SK-N-SH (cell line): ENCODE measurements around the gene HILPDA. TPM values are rescaled to one million over a fixed set of nuclear protein-coding genes. Genes with fewer than 3 reads are reported as not detected.

Source experiments
- CTCF ChIA-PET: fragments of 300-600, 350-600 bp; formaldehyde crosslinking; extraction: SDS; loops from one replicate; lab custom pipeline; 2021; lab: Yijun Ruan, JAX
- POLR2A ChIA-PET: fragments of 350-600 bp; sonication (Branson Sonifier 250); formaldehyde crosslinking; extraction: SDS; loops from one replicate; lab custom pipeline; 2020; ENCODE audit warnings: antibody characterized with exemption, inconsistent platforms; lab: Yijun Ruan, JAX
- DNase-seq: peaks from one replicate; pipeline ENCODE4 v3.0.0; 2012
- H2AFZ ChIP-seq: fragments of 200-600 bp; sonication (generic); 2 replicates; pipeline ENCODE4 v1.8.1; 2016; ENCODE audit warnings: antibody characterized with exemption, mild to moderate bottlenecking, low read depth
- H3F3A ChIP-seq: fragments of 200-600 bp; sonication (generic); replicated peaks from 2 replicates; pipeline ENCODE3; 2016; ENCODE audit warnings: antibody characterized with exemption, mild to moderate bottlenecking; ENCODE audit not compliant: insufficient read depth
- H3K27ac ChIP-seq, 2 experiments: fragments of 200-500 bp in 1 of 2; fragments of 200-600 bp in 1 of 2; sonication (Bioruptor generic) in 1 of 2; sonication (generic), shearing (Covaris generic) in 1 of 2; 2 replicates each; pipeline versions ENCODE4 v1.5.1 to v1.6.1; 2014 to 2016; ENCODE audit warnings: low read depth in 2 of 2, inconsistent platforms in 1 of 2, low read length in 1 of 2, mild to moderate bottlenecking in 1 of 2, mixed read lengths in 1 of 2
- H3K27me3 ChIP-seq: fragments of 200-600 bp; sonication (generic), shearing (Covaris generic); 2 replicates; pipeline ENCODE4 v1.6.1; 2016; ENCODE audit warnings: mixed run types; ENCODE audit not compliant: insufficient read depth
- H3K36me3 ChIP-seq, 2 experiments: fragments of 200-500 bp in 1 of 2; fragments of 200-600 bp in 1 of 2; sonication (Bioruptor generic) in 1 of 2; sonication (generic) in 1 of 2; replicated peaks in 1 of 2; 2 replicates each; pipeline versions ENCODE3 to v1.5.1; 2014 to 2016; ENCODE audit warnings: low read length in 1 of 2, mild to moderate bottlenecking in 1 of 2; ENCODE audit not compliant: insufficient read depth in 2 of 2, control insufficient read depth in 1 of 2
- H3K4me1 ChIP-seq, 2 experiments: fragments of 200-500 bp in 1 of 2; fragments of 200-600 bp in 1 of 2; sonication (Bioruptor generic) in 1 of 2; sonication (generic), shearing (Covaris generic) in 1 of 2; 2 replicates each; pipeline versions ENCODE4 v1.5.1 to v1.6.1; 2014 to 2016; ENCODE audit warnings: low read depth in 1 of 2, low read length in 1 of 2, mixed run types in 1 of 2; ENCODE audit not compliant: insufficient read depth in 2 of 2, control insufficient read depth in 1 of 2
- H3K4me2 ChIP-seq: fragments of 200-600 bp; sonication (generic), shearing (Covaris generic); 2 replicates; pipeline ENCODE4 v1.6.1; 2017; ENCODE audit warnings: mixed run types
- H3K4me3 ChIP-seq, 2 experiments: fragments of 200-500 bp in 1 of 2; fragments of 200-600 bp in 1 of 2; sonication (Bioruptor generic) in 1 of 2; sonication (generic), shearing (Covaris generic) in 1 of 2; 2 replicates each; pipeline versions ENCODE4 v1.5.1 to v1.8.1; 2014 to 2016; ENCODE audit warnings: low read depth in 2 of 2, inconsistent platforms in 1 of 2, low read length in 1 of 2, mild to moderate bottlenecking in 1 of 2, mixed read lengths in 1 of 2, moderate library complexity in 1 of 2
- H3K79me2 ChIP-seq: fragments of 200-600 bp; sonication (generic); 2 replicates; pipeline ENCODE4 v1.8.1; 2017; ENCODE audit warnings: mild to moderate bottlenecking; ENCODE audit not compliant: insufficient read depth
- H3K9ac ChIP-seq: fragments of 200-600 bp; sonication (generic); 2 replicates; pipeline ENCODE4 v1.6.1; 2017; ENCODE audit warnings: mixed run types
- H3K9me2 ChIP-seq: fragments of 200-600 bp; sonication (generic); 2 replicates; pipeline ENCODE4 v1.6.1; 2017; ENCODE audit warnings: mixed run types
- H3K9me3 ChIP-seq: fragments of 200-600 bp; sonication (generic); 2 replicates; pipeline ENCODE4 v1.6.1; 2017; ENCODE audit warnings: mixed run types, mild to moderate bottlenecking, moderate library complexity
- H4K20me1 ChIP-seq: fragments of 200-600 bp; sonication (generic); 2 replicates; pipeline ENCODE4 v1.6.1; 2017; ENCODE audit warnings: mild to moderate bottlenecking, mixed run types; ENCODE audit not compliant: insufficient read depth
- CHD2 ChIP-seq: fragments of 150-350 bp; IDR thresholded peaks from 2 replicates; pipeline ENCODE4 v1.6.1; 2018; ENCODE audit warnings: low read length; ENCODE audit not compliant: partially characterized antibody
- ELF1 ChIP-seq: IDR thresholded peaks from 2 replicates; pipeline ENCODE4 v1.4.0; 2012
- EZH2phosphoT487 ChIP-seq: fragments of 200-600 bp; sonication (generic); IDR thresholded peaks from 2 replicates; pipeline ENCODE4 v1.6.1; 2017; ENCODE audit warnings: low read depth, mixed run types, mild to moderate bottlenecking, antibody characterized with exemption, moderate library complexity, borderline replicate concordance
- GABPA ChIP-seq: IDR thresholded peaks from 2 replicates; pipeline ENCODE4 v1.4.0; 2012; ENCODE audit warnings: low read depth, mild to moderate bottlenecking
- GATA2 ChIP-seq: sonication (generic); formaldehyde crosslinking; IDR thresholded peaks from 2 replicates; pipeline ENCODE4 v1.5.0; 2020; ENCODE audit warnings: mild to moderate bottlenecking, missing genetic modification reagents
- RCOR1 ChIP-seq: fragments of 150-350 bp; IDR thresholded peaks from 2 replicates; pipeline ENCODE4 v1.6.1; 2017; ENCODE audit warnings: antibody characterized with exemption, low read length
- TCF12 ChIP-seq: IDR thresholded peaks from 2 replicates; pipeline ENCODE4 v1.4.0; 2012
- TEAD4 ChIP-seq: IDR thresholded peaks from 2 replicates; pipeline ENCODE4 v1.4.0; 2012; ENCODE audit warnings: mild to moderate bottlenecking, borderline replicate concordance; ENCODE audit not compliant: insufficient read depth
- YY1 ChIP-seq: IDR thresholded peaks from 2 replicates; pipeline ENCODE4 v1.4.0; 2012; ENCODE audit warnings: low read depth, mild to moderate bottlenecking
- WGBS: methylation state at CpG from one replicate; pipeline ENCODE4 v1.1.6; 2017; ENCODE audit warnings: low lambda C conversion rate; 5-methylcytosine and 5-hydroxymethylcytosine counted together
- polyA plus RNA-seq, 3 experiments: library from polyadenylated mRNA; depleted of rRNA; stranded (reverse); fragments of >200 nt; gene quantifications; 2 replicates each; pipeline ENCODE4 v1.2.3, GENCODE V29; 2012
- TF ChIP-seq, protein P1 (sequence below): IDR thresholded peaks from 2 replicates; pipeline ENCODE4 v1.4.0; 2012; ENCODE audit warnings: low read depth, borderline replicate concordance

Gene HILPDA
- polyA plus RNA-seq, 1 of the 3 experiments (the other 2 are of a cell fraction): 24.0 TPM

DNA sequence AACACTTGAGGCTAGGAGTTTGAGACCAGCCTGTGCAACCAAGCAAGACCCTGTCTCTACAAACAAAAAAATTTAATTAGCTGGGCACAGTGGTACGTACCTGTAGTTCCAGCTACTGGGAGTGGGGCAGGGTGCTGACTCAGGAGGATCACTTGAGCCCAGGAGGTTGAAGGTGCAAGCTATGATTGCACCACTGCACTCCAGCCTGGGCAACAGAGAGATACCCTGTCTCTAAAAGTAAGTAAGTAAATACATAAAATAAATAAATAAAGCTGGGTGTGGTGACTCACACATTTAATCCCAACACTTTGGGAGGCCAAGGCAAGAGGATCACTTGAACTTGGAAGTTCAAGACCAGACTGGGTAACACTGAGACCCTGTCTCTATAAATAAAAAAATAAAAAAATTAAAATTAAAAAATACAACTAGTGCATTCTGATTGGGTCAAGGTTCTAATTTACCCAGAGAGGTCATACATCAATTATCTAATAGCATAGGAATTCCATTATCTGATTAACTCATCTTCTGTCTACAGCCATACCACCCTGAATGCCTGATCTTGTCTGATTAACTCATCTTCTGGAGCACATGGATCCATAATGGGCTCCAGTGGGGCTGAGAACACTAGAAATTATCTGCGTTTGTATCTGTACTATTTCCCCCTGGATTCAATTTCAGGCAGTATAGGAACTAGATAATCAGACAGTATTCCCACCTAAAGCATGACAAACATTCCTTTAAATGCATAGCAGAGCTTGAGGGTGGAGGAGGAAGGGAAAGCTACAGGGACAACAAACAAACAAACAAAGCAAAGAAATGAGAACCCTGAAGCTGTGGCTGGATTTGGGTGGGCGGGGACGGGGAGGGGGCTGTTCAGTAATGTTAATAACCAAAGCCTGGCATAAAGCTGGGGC is 21.0 kb upstream of the HILPDA start:
- no peak overlapping the region for H3K4me2 ChIP-seq
- H3K27ac ChIP-seq: no peak overlapping the region
- DNase-seq: no peak
- H3K4me3 ChIP-seq: no peak overlapping the region
- H2AFZ ChIP-seq: peak overlapping the region; percentile 40; the same call in 1 of the 2 replicates
- no peaks in the 10 kb centered on the region for H3K36me3 ChIP-seq
- H3K4me1 ChIP-seq: 0 out of 4 replicates have a peak, but pooled peaks cover 0 to 7% of the 10 kb centered on the region in 2 experiments
- TF ChIP-seq CHD2 (no peak), TEAD4 (no peak), RCOR1 (peak; percentile 44), GATA2 (CRISPR knock-in tag) (no peak), ELF1 (no peak), TCF12 (peak; percentile 19; the same call in 1 of the 2 replicates)
- H3K9me3 ChIP-seq: no peaks in the 10 kb centered on the region
- POLR2A ChIA-PET: interaction anchor here (0.8 to 1.2 kb wide), 2 partner anchors 21 to 91 kb away, joined by 3 to 4 read pairs; partner anchors contain the start of genes HILPDA and RBM28
- no peaks in the 10 kb centered on the region for H3K9me2 ChIP-seq
- no peaks in the 10 kb centered on the region for H3K27me3 ChIP-seq
- H4K20me1 ChIP-seq: no peaks in the 10 kb centered on the region
- CTCF ChIA-PET: interaction anchor here (0.8 to 44.5 kb wide), 8 partner anchors 8 to 449 kb away, joined by 3 to 1901 read pairs (median 17); partner anchors contain the start of genes HILPDA and IMPDH1
- 57% methylated on average over 4 of the region's 4 CpGs for WGBS
- H3K9ac ChIP-seq: no peak overlapping the region
- H3K79me2 ChIP-seq: no peaks in the 10 kb centered on the region
- H3F3A ChIP-seq: peaks cover 4% of the 10 kb centered on the region

DNA sequence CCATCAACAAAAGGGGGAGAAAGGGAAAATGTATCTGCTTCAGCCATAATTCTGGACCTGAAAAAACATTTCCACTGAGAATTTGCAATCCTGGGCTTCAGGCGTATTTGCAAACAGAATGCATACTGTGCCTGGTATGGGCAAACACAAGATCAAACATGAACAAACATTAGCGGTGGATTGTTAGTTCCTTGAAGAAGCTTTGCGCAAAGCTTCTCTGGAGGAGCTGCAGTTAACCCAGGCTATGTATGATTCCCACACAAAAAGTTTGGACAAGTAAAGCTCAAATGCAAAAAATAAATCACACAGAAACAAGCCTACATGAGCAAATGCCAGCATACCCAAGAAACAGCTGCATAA is 20.4 kb upstream of the HILPDA start:
- Histone ChIP-seq H3K27ac (no peak overlapping the region), H3K4me2 (no peak overlapping the region), H2AFZ (0 out of 2 replicates have a peak overlapping the region, but pooled peaks have one; percentile 40), H3K9ac (no peak overlapping the region), H3K4me3 (no peak overlapping the region), H3F3A (peaks cover 4% of the 10 kb centered on the region), H3K79me2 (no peaks in the 10 kb centered on the region), H3K9me2 (no peaks in the 10 kb centered on the region), H3K4me1 (0 out of 4 replicates have a peak, but pooled peaks cover 0 to 7% of the 10 kb centered on the region in 2 experiments), H3K27me3 (no peaks in the 10 kb centered on the region), H4K20me1 (no peaks in the 10 kb centered on the region), H3K9me3 (no peaks in the 10 kb centered on the region), H3K36me3 (no peaks in the 10 kb centered on the region)
- ChIA-PET CTCF (interaction anchor here (0.8 to 44.5 kb wide), 8 partner anchors 8 to 448 kb away, joined by 3 to 1901 read pairs (median 17); partner anchors contain the start of genes HILPDA and IMPDH1), POLR2A (interaction anchor here (0.8 to 1.2 kb wide), 2 partner anchors 20 to 92 kb away, joined by 3 to 4 read pairs; partner anchors contain the start of genes HILPDA and RBM28)
- TF ChIP-seq RCOR1 (no peak), YY1 (no peak), GABPA (no peak), EZH2phosphoT487 (no peak)
- TF ChIP-seq, protein P1, sequence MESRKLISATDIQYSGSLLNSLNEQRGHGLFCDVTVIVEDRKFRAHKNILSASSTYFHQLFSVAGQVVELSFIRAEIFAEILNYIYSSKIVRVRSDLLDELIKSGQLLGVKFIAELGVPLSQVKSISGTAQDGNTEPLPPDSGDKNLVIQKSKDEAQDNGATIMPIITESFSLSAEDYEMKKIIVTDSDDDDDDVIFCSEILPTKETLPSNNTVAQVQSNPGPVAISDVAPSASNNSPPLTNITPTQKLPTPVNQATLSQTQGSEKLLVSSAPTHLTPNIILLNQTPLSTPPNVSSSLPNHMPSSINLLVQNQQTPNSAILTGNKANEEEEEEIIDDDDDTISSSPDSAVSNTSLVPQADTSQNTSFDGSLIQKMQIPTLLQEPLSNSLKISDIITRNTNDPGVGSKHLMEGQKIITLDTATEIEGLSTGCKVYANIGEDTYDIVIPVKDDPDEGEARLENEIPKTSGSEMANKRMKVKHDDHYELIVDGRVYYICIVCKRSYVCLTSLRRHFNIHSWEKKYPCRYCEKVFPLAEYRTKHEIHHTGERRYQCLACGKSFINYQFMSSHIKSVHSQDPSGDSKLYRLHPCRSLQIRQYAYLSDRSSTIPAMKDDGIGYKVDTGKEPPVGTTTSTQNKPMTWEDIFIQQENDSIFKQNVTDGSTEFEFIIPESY: no peak
- 85% methylated on average over 3 of the region's 3 CpGs for WGBS
- DNase-seq: no peak
